ENCODE data around the gene CNP. TPM values are rescaled to one million over a fixed set of nuclear protein-coding genes. Genes with fewer than 3 reads are reported as not detected.

Gene CNP
- total and polyA plus RNA-seq, 10 of the 15 experiments (the other 5 are each of a cell fraction or from before 2014, with no cell fraction given) = 1.8 to 60.7 (median 31.4) TPM

- CTCF ChIA-PET = interaction anchor here (1.4 to 3.2 kb wide), 5 partner anchors 10 to 92 kb away, joined by 4 to 13 read pairs (median 8); partner anchors contain the start of genes DNAJC7 and NKIRAS2
- H3K27ac ChIP-seq (ENCODE audit: control insufficient read depth, insufficient read depth) = no peak overlapping the region
- H3K4me2 ChIP-seq (ENCODE audit: control insufficient read depth, insufficient read depth) = 0 out of 2 replicates have a peak overlapping the region, but pooled peaks have one; percentile 53
- in situ Hi-C loops (cut with MboI) = no loop called here
- WGBS (ENCODE audit: insufficient coverage, insufficient replicate concordance, low lambda C conversion rate, missing lambda C conversion rate) = 86% methylated on average over 18 of the region's 19 CpGs
- RAD21 ChIA-PET (ENCODE audit: unreplicated experiment) = interaction anchor here (1.1 to 1.3 kb wide), 2 partner anchors 10 to 44 kb away, joined by 3 to 5 read pairs; partner anchors contain the start of gene DNAJC7
- ATAC-seq (no peak), FAIRE-seq (no peak), DNase-seq (ENCODE audit: low read depth, low spot score) (no peak)
- H3K9me3 ChIP-seq (replicated peaks; ENCODE audit: control insufficient read depth, insufficient read depth, low read length) = no peaks in the 10 kb centered on the region
- SMC1A ChIA-PET (ENCODE audit: uncharacterized antibody, unreplicated experiment) = interaction anchor here (0.5 to 0.9 kb wide), 3 partner anchors 10 to 434 kb away, joined by 3 to 5 read pairs (median 4); partner anchors contain the start of gene DNAJC7
- H3K36me3 ChIP-seq (ENCODE audit: control insufficient read depth in 2 of 2, insufficient read depth in 2 of 2, low read length in 1 of 2) = peaks cover 35 to 41% of the 10 kb centered on the region in 2 experiments
- no TSS peak for BruUV-seq (replicated peaks)
- TF ChIP-seq ZNF687 (IDR thresholded peaks at IDR 0.05) = no peak
- TF ChIP-seq CREM (IDR thresholded peaks at IDR 0.05; ENCODE audit: low read depth) = no peak
- TF ChIP-seq KDM1A (IDR thresholded peaks at IDR 0.05; ENCODE audit: borderline replicate concordance) = no peak
- no peak for TF ChIP-seq TBL1XR1 (IDR thresholded peaks at IDR 0.05; ENCODE audit: low read depth, low read length)
- no peak for TF ChIP-seq CHD4 (IDR thresholded peaks at IDR 0.05)
- TF ChIP-seq PRDM15 (CRISPR knock-in tag; IDR thresholded peaks at IDR 0.05) = no peak
- TF ChIP-seq NFXL1 (IDR thresholded peaks at IDR 0.05; ENCODE audit: borderline replicate concordance) = no peak
- TF ChIP-seq ZZZ3 (IDR thresholded peaks at IDR 0.05; ENCODE audit: control insufficient read depth, insufficient read length, low read depth) = no peak
- no peak for TF ChIP-seq BHLHE40 (IDR thresholded peaks at IDR 0.05; ENCODE audit: borderline replicate concordance in 1 of 2, low read depth in 2 of 2, low read length in 1 of 2)
- no peak for TF ChIP-seq MXI1 (IDR thresholded peaks at IDR 0.05; ENCODE audit: low read depth, low read length)
- no peak for TF ChIP-seq BMI1 (IDR thresholded peaks at IDR 0.05; ENCODE audit: borderline replicate concordance)
- TF ChIP-seq RFX5 (IDR thresholded peaks at IDR 0.05; ENCODE audit: low read depth, low read length) = no peak
- TF ChIP-seq BACH1 (IDR thresholded peaks at IDR 0.05; ENCODE audit: borderline replicate concordance) = no peak
- TF ChIP-seq RCOR1 (conservative IDR thresholded peaks at IDR 0.05; ENCODE audit: low read depth, low read length) = no peak
- TF ChIP-seq SMC3 (IDR thresholded peaks at IDR 0.05; ENCODE audit: borderline replicate concordance, low read length) = no peak
- H4K20me1 ChIP-seq (ENCODE audit: control insufficient read depth, insufficient read depth) = no peaks in the 10 kb centered on the region
- no peaks in the 10 kb centered on the region for H3K27me3 ChIP-seq (replicated peaks in 1 of 2; ENCODE audit: control insufficient read depth in 2 of 2, insufficient read depth in 2 of 2, low read length in 1 of 2)
- H3K4me1 ChIP-seq (ENCODE audit: control insufficient read depth, insufficient read depth, low read length) = peaks cover 24% of the 10 kb centered on the region
- peaks cover 8% of the 10 kb centered on the region for H3K79me2 ChIP-seq (ENCODE audit: control insufficient read depth, insufficient read depth, low read length)
- H3K4me3 ChIP-seq = no peak overlapping the region
- POLR2A ChIA-PET = interaction anchor here (0.6 to 1.7 kb wide), 3 partner anchors 44 to 300 kb away, joined by 3 to 9 read pairs (median 4); partner anchors contain the start of gene DNAJC7
- no peak overlapping the region for H2AFZ ChIP-seq (ENCODE audit: control insufficient read depth, low read depth, low read length)
- intact Hi-C loops (cut with micrococcal nuclease; ENCODE audit: unreplicated experiment) = no loop called here
- no peak overlapping the region for H3K9ac ChIP-seq (ENCODE audit: control insufficient read depth, insufficient read depth, low read length)
Measured at GRCh38 chr17:41973408-41973811, 6.8 kb downstream of the CNP start.
